Embryonic facial prominence (tissue), 1 donor: Measurements from ENCODE around the gene SRR.
"Not testable (repeated sequence)": the region's sequence is repeated elsewhere in the genome, so short reads cannot be mapped to it uniquely, and the experiment has no call there.

Experiments used
- DNase-seq: peaks from one replicate; pipeline ENCODE4 v3.0.0-alpha.2; 2016; ENCODE audit errors: extremely low spot score

Gene SRR

DNA sequence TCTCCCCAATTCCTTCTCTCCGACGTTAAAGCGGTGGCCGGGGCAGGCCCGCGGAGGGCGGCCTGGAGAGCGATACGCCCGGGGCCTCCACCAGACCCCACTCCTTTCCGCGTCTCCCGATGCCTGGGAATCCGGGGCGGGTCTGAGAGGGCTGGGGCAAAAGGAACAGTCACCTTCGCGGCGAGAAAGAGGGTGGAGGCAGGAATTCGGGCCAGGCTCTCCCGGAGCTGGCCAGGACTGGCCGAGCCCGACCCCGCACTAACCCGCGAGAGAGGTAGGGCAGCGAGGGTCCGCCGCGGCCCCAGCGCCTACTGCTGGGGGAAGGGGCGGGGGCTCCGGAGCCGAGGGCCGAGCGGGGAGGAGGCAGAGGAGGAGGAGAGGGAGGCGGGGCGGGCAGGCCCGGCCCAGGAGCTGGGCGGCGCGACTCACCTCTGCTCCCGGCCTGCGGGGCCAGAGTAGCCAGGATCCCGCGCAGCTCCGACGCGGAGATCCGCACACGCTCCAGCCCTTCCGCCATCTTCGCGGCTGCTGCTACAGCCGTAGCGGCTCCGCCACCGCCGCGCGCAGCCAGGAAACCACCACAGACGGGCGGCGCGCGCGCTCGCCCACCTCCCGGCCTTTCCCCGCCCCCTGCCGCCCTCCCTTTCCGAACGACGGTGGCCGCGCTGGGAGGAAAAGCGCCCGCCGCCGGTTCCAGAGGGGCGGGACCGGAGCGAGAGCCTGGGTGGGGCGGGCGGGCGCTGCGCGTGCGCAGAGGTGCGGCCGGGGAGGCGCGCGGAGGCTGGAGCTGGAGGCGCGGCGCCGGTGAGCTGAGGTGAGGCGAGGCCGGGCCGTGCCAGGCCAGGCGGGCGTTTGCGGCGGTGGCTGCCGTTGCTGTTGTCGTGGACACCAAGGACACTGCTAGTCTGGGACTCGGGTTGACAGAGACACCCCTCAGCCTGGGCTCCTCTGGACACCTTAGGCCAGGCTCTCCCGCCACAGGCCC lies at the start of gene SRR, which contains the start of gene SMG6:
SRR (plus strand) TSS at position 747 of the 985 bp plus-strand sequence. CDS start 11,611 bp downstream, outside the sequence.
SMG6 (minus strand) TSS at position 582 of the 985 bp plus-strand sequence; CDS start at position 517, 65 bp downstream.
- DNase-seq, result peak; percentile 83

- not testable (repeated sequence) for DNase-seq
Measured at GRCh38 chr17:2258830-2259229, 44.9 kb upstream of the SRR start.

- no peak for DNase-seq
Measured at GRCh38 chr17:2259769-2260536, 43.8 kb upstream of the SRR start.

- no peak for DNase-seq
Measured at GRCh38 chr17:2262135-2262587, 41.6 kb upstream of the SRR start.

DNA sequence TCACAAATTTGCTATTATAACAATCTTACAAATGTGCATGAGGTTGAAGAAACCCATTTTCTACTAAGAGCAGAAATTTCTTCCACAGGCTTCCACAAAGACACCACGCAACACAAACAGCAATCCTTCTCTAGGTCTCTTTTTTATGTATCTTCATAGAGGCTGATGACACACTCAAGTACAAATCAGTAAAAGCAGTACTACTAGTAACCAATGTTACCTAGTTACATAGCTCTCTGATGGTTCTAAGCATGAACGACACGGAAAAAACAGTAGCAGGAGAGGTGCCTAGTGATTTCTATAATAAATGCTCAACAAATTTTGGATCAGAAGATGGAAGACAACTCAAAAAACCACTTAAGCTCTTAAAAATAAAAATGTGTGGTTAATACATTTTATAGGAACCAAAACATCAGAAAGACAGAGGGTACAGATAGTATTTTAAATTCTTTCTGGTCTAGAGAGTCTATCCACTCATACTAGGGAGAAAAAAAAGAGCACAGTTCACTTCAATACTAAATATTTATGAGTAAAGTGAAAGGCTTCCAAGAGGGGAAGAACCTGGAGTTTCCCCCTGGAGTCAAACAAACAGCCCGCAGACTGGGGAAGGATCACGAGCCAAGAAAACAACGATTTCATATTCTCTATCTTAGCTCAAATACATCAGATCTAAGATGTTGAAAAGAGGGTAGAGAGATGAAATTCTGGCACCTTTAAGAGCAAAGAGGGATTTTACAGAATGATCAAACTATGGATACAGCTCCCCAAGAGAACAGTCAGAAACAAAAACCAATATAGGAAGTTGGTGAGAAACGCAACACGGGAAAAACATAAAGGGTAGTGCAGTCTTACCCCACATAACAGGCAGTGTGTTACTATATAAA lies 40.3 kb upstream of the SRR start:
- no peak for DNase-seq

- DNase-seq, result peak; percentile 30
Measured at GRCh38 chr17:2264067-2264860, 39.5 kb upstream of the SRR start.

DNA sequence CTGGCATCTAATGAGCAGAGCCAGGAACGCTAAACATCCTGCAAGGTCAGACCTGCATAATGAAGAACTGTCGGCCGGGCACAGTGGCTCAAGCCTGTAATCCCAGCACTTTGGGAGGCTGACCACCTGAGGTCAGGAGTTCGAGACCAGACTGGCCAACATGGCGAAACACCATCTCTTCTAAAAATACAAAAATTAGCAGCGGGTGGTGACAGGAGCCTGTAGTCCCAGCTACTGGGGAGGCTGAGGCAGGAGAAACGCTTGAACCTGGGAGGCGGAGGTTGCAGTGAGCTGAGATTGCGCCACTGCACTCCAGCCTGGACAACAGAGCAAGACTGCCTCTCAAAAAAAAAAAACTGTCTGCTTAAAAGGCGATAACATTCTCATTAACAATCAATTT lies 38.6 kb upstream of the SRR start:
- not testable (repeated sequence) for DNase-seq

GRCh38 chr17:2266045-2266864 lies 37.5 kb upstream of the SRR start:
- DNase-seq, result no peak

GRCh38 chr17:2266865-2267228 lies 36.9 kb upstream of the SRR start:
- DNase-seq, result no peak

DNA sequence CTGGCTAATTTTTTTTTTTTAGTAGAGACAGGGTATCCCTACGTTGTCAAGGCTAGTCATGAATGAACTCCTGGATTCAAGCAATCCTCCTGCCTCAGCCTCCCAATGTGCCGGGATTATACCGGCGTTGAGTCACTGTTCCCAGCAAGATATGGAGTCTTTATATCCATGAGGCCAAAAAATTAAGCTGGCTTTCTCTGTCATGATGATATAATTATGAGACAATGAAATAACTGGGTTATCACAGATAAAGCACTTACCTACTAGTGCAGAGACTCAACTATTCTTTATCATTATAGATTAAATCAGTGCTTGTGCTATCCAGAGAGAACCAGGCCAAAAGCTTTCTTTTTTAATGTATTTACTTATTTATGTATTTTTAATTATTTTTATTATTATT lies 36.4 kb upstream of the SRR start:
- DNase-seq, result no peak

DNA sequence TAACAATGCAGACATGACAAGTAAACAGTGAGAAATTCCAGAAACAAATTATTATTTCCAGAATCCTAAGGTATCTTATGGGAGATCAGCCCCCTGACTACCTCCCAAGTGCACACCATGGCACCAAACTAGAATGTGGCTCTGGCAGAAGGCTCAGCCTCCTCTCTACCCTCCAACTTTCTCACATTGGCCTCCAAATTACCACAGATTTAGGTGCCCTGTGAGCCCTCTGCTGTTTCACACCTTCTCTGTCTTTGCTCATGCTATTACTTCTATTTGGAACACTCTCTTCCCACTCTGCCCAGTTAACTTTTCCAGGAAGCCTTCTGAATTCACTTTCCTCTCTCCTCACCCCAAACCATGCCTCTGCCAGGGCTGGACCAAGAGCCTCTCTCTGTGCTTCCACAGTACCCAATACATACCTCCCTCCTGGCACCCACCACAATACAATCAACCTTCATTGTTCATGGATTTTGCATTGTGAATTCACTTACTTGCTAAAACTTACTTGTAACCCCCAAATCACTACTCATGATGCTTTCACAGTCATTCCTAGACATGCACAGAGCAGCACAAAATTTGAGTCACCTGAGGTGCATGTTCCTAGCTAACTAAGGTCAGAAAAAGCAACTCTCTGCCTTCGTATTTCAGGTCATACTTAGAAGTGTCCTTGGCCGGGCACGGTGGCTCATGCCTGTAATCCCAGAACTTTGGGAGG lies 31.6 kb upstream of the SRR start:
- DNase-seq, result no peak

DNA sequence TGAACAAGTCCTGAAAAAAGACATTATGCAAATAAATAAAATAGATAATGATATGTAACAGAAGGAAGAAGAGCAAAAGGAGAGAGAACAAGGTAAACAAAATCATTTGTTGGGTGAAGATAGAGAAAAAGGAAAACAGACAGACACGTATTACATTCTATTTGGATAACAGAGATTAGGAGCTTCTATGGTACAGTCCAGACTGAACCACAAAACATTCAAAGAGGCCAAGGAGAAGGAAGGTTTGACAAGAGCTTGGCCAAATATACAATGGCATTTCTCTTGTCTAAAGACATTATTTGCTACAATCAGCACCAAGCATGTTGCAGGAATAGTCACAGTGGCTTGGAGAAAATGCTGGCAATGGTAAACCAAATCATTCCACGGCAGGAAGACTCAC lies 29.3 kb upstream of the SRR start:
- no peak for DNase-seq

DNA sequence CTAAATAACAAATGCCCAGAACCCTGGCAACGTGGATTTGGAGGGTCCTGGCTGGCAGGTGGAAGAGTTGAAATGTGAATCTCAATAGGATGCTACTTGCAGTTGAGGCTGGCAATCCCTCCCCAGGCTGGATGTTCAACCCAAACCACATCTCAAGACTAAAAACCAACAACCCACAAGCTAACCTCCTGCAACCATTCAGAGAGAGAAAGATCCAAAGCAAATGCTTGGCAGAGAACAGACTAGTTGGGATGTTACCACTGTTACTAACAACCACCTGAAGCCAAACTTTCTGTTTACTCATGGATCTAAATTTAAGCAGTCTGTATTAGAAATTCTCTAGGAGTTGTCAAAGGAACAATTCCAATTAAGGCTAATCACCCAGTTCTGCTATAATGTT lies 28.0 kb upstream of the SRR start:
- no peak for DNase-seq

DNA sequence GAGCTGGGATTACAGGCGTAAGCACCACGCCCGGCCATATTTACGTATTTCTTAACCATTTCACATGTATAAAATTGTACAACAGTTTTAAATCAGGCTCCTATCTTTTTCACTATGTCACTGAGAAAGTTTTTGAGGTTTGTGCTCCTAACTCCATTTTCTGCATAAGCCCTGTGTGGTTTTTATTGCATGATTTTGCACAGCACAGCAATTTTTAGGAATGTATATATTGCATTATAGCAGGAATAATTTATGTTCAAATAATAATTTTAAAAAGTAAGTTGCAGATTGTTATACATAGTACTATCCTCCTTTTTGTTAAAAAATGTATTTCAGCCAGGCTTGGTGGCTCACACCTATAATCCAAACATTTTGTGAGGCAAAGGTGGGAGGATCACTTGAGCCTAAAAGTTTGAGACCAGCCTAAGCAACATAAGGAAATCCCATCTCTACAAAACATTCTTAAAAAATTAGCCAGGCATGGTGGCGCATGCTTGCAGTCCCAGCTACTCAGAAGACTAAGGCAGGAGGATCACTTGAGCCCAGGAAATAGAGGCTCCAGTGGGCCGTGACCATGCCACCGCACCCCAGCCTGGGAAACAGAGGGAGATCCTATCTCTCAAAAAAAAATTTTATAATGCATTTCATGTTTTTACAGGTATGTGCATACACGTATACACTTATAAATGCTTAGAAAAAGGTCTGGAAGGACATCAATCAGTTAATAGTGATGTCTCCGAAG lies 26.1 kb upstream of the SRR start:
- DNase-seq, result no peak

- DNase-seq, result no peak
Measured at GRCh38 chr17:2279707-2280106, 24.0 kb upstream of the SRR start.

DNA sequence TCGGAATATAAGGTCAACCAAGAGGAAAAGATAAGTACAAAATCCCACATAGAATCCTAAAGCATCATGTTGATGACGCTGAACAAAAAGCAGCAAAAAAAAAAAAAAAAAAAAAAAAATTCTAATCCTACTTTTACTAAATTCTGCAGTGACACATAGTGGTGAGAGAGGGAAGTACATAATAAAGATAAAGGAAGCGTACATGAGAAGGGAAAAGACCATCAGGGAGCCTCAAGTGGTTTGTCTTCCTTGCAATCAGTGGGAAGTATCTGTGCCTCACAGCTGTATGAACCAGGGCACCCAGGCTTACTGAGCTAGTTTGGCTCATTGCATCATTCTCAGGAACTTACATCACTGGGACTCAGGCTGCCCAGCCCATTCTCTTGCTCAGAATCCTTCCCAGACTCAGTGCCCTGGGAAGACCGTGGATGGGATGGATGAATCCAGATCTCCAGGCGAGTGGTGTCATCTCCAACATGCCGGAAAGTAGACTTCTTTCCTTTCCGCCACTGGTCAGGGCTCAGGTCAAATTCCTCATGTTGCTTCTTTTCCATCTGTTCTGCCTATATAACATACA lies 21.4 kb upstream of the SRR start:
- peak; percentile 52 for DNase-seq

GRCh38 chr17:2283302-2283701 lies 20.4 kb upstream of the SRR start:
- DNase-seq, result no peak

DNA sequence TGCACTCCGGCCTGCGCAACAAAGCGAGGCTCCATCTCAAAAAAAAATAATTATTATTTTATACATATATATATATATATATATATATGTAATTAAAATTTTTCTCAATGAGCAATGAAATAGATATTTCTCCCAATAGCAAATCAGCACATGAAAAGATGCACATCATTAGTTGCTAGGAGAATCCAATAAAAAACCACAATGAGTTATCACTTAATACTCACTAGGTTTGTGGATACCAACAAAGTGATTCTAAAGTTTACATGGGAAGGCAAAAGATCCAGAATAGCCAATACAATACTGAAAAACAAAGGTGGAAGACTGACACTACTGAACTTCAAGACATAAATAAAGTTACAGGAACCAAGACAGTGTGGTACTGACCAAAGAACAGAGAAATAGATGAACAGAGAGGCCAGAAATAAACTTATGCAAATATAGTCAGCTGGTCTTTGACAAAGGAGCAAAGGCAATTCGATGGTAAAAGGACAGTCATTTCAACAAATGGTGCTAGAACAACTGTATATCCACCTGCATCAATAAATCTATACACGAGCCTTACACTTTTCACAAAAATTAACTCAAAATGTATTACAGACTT lies 13.8 kb upstream of the SRR start:
- no peak for DNase-seq
